Activated CD8-positive, alpha-beta memory T cell treated with anti-CD3 and anti-CD28 coated beads for 4 hours (primary cell): ENCODE results near the gene POLA2.
A peak's percentile ranks its signal among the peaks of the same experiment; 100 is the strongest.
"Not testable (repeated sequence)": the region's sequence is repeated elsewhere in the genome, so short reads cannot be mapped to it uniquely, and the experiment has no call there.

Source experiments
- DNase-seq, 2 donors: peaks; one replicate each; pipeline ENCODE4 v3.0.0-alpha.2; 2020; ENCODE audit warnings: low read depth in 2 of 2

POLA2 gene

GRCh38 chr11:65261591-65262380 is at the start of gene POLA2:
Gene POLA2 (plus strand): TSS chr11:65261962. CDS start chr11:65262293, 331 bp downstream.
- peak; percentile 90 to 91 for DNase-seq

GRCh38 chr11:65212226-65212801 is 49.4 kb upstream of the POLA2 start:
- DNase-seq = no peak

- no peak for DNase-seq
Observed at GRCh38 chr11:65213322-65214211, 48.2 kb upstream of the POLA2 start.

- no peak for DNase-seq
Observed at GRCh38 chr11:65214212-65214845, 47.4 kb upstream of the POLA2 start.

GRCh38 chr11:65215441-65216076 is 46.2 kb upstream of the POLA2 start:
- DNase-seq = peak in 1 of 2 donors; percentile 30

GRCh38 chr11:65216830-65217229 is 44.9 kb upstream of the POLA2 start:
- DNase-seq = no peak

- no peak for DNase-seq
Observed at GRCh38 chr11:65217441-65218423, 44.0 kb upstream of the POLA2 start.

GRCh38 chr11:65218446-65218845 is 43.3 kb upstream of the POLA2 start:
- DNase-seq = no peak

GRCh38 chr11:65219930-65220213 is 41.9 kb upstream of the POLA2 start:
- no peak for DNase-seq

GRCh38 chr11:65221026-65221425 is 40.7 kb upstream of the POLA2 start:
- DNase-seq = no peak

GRCh38 chr11:65223011-65223410 is 38.8 kb upstream of the POLA2 start:
- DNase-seq = no peak

GRCh38 chr11:65224930-65225278 is 36.9 kb upstream of the POLA2 start:
- no peak for DNase-seq

- peak; percentile 11 to 30 for DNase-seq
Observed at GRCh38 chr11:65225279-65226102, 36.3 kb upstream of the POLA2 start.

- DNase-seq = no peak
Observed at GRCh38 chr11:65226103-65226442, 35.7 kb upstream of the POLA2 start.

- DNase-seq = no peak
Observed at GRCh38 chr11:65227879-65228278, 33.9 kb upstream of the POLA2 start.

GRCh38 chr11:65236194-65237059 is 25.3 kb upstream of the POLA2 start:
- no peak for DNase-seq

GRCh38 chr11:65238302-65238701 is 23.5 kb upstream of the POLA2 start:
- not testable (repeated sequence) for DNase-seq

- no peak for DNase-seq
Observed at GRCh38 chr11:65241134-65241533, 20.6 kb upstream of the POLA2 start.

- no peak for DNase-seq
Observed at GRCh38 chr11:65241692-65242091, 20.1 kb upstream of the POLA2 start.
